Measurements from ENCODE around the gene CMTM5. TPM values are rescaled to one million over a fixed set of nuclear protein-coding genes. Genes with fewer than 3 reads are reported as not detected.

CMTM5 gene
- total RNA-seq, 1 donor from 2014 or later = not detected

- DNase-seq (ENCODE audit: low read depth) = no peak
- no peak overlapping the region for H3K4me3 ChIP-seq (ENCODE audit: low read depth, low read length)
- TF ChIP-seq CTCF (conservative IDR thresholded peaks at IDR 0.05; ENCODE audit: low read depth, low read length) = no peak
These were observed 27.1 kb downstream of the CMTM5 start for GRCh38 chr14:23403908-23404307.

GRCh38 chr14:23404331-23404900 is 27.6 kb downstream of the CMTM5 start:
- no peak for TF ChIP-seq CTCF (conservative IDR thresholded peaks at IDR 0.05; ENCODE audit: low read depth, low read length)
- DNase-seq (ENCODE audit: low read depth) = no peak
- no peak overlapping the region for H3K4me3 ChIP-seq (ENCODE audit: low read depth, low read length)

GRCh38 chr14:23405096-23405495 is 28.2 kb downstream of the CMTM5 start:
- TF ChIP-seq CTCF (conservative IDR thresholded peaks at IDR 0.05; ENCODE audit: low read depth, low read length) = no peak
- no peak overlapping the region for H3K4me3 ChIP-seq (ENCODE audit: low read depth, low read length)

GRCh38 chr14:23405516-23406025 is 28.7 kb downstream of the CMTM5 start:
- no peak for TF ChIP-seq CTCF (conservative IDR thresholded peaks at IDR 0.05; ENCODE audit: low read depth, low read length)
- no peak overlapping the region for H3K4me3 ChIP-seq (ENCODE audit: low read depth, low read length)
- no peak for DNase-seq (ENCODE audit: low read depth)

More at GRCh38 chr14:23405096-23405495, 28.2 kb downstream of the CMTM5 start:
- no peak for DNase-seq (ENCODE audit: low read depth)

- no peak overlapping the region for H3K4me3 ChIP-seq (ENCODE audit: low read depth, low read length)
- no peak for TF ChIP-seq CTCF (conservative IDR thresholded peaks at IDR 0.05; ENCODE audit: low read depth, low read length)
- no peak for DNase-seq (ENCODE audit: low read depth)
These were observed 29.4 kb downstream of the CMTM5 start for GRCh38 chr14:23406244-23406643.

- no peak overlapping the region for H3K4me3 ChIP-seq (ENCODE audit: low read depth, low read length)
- no peak for DNase-seq (ENCODE audit: low read depth)
- TF ChIP-seq CTCF (conservative IDR thresholded peaks at IDR 0.05; ENCODE audit: low read depth, low read length) = no peak
These were observed 30.0 kb downstream of the CMTM5 start for GRCh38 chr14:23406725-23407355.
